HEK293T (cell line): Measurements from ENCODE around the gene CCNG2.

Experiments used
- ARNT ChIP-seq: fragments of 450-650 bp; IDR thresholded peaks from 2 replicates; pipeline ENCODE4 v1.6.1; 2017; ENCODE audit warnings: mild to moderate bottlenecking
- CTBP1 ChIP-seq: fragments of 450-650 bp; IDR thresholded peaks from 2 replicates; pipeline ENCODE4 v1.6.1; 2016; ENCODE audit warnings: borderline replicate concordance
- ELF4 ChIP-seq: fragments of 450-650 bp; IDR thresholded peaks from 2 replicates; pipeline ENCODE4 v1.6.1; 2017; ENCODE audit warnings: antibody characterized with exemption
- FOXA1 ChIP-seq: fragments of 450-650 bp; IDR thresholded peaks from 2 replicates; pipeline ENCODE4 v1.6.1; 2016; ENCODE audit warnings: mild to moderate bottlenecking
- FOXK2 ChIP-seq: fragments of 450-650 bp; IDR thresholded peaks from 2 replicates; pipeline ENCODE4 v1.6.1; 2016; ENCODE audit warnings: mild to moderate bottlenecking
- FOXM1 ChIP-seq: fragments of 450-650 bp; IDR thresholded peaks from 2 replicates; pipeline ENCODE4 v1.6.1; 2017; ENCODE audit warnings: mild to moderate bottlenecking, borderline replicate concordance
- HDGF ChIP-seq: fragments of 450-650 bp; IDR thresholded peaks from 2 replicates; pipeline ENCODE4 v1.6.1; 2017; ENCODE audit warnings: antibody characterized with exemption, borderline replicate concordance
- L3MBTL2 ChIP-seq: fragments of 450-650 bp; conservative IDR thresholded peaks from 2 replicates; pipeline ENCODE4 v1.6.1; 2016; ENCODE audit warnings: mild to moderate bottlenecking
- LEF1 ChIP-seq: fragments of 450-650 bp; IDR thresholded peaks from 2 replicates; pipeline ENCODE4 v1.6.1; 2017; ENCODE audit warnings: mild to moderate bottlenecking, borderline replicate concordance
- SP1 ChIP-seq: fragments of 450-650 bp; IDR thresholded peaks from 2 replicates; pipeline ENCODE4 v1.6.1; 2017
- SUZ12 ChIP-seq: fragments of 450-650 bp; IDR thresholded peaks from 2 replicates; pipeline ENCODE4 v1.6.1; 2016; ENCODE audit warnings: mild to moderate bottlenecking
- TARDBP ChIP-seq: fragments of 450-650 bp; IDR thresholded peaks from 2 replicates; pipeline ENCODE4 v1.6.1; 2016
- TF ChIP-seq, protein P1 (sequence below): fragments of 450-650 bp; IDR thresholded peaks from 2 replicates; pipeline ENCODE4 v1.6.1; 2016

DNA sequence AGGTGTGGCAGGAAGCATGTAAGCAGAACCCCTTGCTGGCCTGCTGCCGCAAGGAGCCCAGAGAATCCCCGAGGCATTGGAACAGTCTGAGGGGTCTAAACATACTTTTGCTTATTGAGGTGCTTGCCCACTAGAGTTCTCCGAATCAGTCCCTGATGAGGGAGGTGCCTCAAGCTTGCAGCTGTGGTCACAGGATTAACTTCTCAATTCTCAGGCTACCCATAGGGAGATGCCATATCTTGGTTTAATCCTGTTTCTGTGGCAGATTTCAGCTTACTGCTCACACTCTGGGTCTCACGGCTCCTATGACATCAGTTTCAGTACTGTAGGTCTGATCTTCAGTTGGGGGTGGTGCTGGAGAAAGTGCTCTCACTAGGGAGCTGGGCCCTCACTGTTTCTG, 39.9 kb downstream of the CCNG2 start:
- no peak for TF ChIP-seq SP1
- TF ChIP-seq FOXM1 = no peak
- TF ChIP-seq CTBP1 = no peak
- TF ChIP-seq TARDBP = no peak
- TF ChIP-seq L3MBTL2 = no peak
- no peak for TF ChIP-seq ARNT
- no peak for TF ChIP-seq FOXA1
- TF ChIP-seq LEF1 = no peak
- no peak for TF ChIP-seq FOXK2
- TF ChIP-seq, protein P1, sequence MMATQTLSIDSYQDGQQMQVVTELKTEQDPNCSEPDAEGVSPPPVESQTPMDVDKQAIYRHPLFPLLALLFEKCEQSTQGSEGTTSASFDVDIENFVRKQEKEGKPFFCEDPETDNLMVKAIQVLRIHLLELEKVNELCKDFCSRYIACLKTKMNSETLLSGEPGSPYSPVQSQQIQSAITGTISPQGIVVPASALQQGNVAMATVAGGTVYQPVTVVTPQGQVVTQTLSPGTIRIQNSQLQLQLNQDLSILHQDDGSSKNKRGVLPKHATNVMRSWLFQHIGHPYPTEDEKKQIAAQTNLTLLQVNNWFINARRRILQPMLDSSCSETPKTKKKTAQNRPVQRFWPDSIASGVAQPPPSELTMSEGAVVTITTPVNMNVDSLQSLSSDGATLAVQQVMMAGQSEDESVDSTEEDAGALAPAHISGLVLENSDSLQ = no peak
- TF ChIP-seq SUZ12 = no peak
- no peak for TF ChIP-seq HDGF
- TF ChIP-seq ELF4 = no peak
